ENCODE results near the gene OR2D3. TPM values are rescaled to one million over a fixed set of nuclear protein-coding genes. Genes with fewer than 3 reads are reported as not detected.

Gene OR2D3
- total and polyA plus RNA-seq, 12 donors = not detected

DNA sequence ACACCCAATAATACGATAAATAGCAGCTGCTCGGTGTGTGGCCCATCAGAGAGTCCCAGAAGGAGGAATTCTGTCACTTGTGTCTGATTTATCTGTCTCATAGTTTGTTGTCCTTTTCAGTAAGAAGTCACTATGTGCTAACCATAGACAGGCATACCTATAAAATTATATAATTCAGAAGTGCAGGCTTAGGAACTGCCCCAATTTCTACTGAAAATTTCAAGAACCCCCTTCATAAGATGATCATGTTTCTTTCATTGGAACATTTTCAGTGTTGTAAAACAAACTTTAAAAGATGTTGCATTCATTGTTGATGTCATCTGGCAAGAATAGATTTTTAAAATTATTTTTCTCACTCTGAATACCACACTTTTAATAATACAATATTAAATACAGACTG lies 28.4 kb upstream of the OR2D3 start, which contains the start of gene OR2D2:
OR2D2 (minus strand) TSS at position 101 of the 400 bp plus-strand sequence; CDS start at position 101, 0 bp downstream.
- WGBS, 2 donors = 78 to 90% methylated on average over 2 of the region's 2 CpGs
- H3K4me3 ChIP-seq = no peak within 1 kb of the TSS
- no peak for DNase-seq
- H3K9me3 ChIP-seq = peaks cover 0 to 16% (median 0%) of the 10 kb centered on the region in 11 donors
- no peak for TF ChIP-seq CTCF (IDR thresholded peaks at IDR 0.05)
- no peak for ATAC-seq
- intact Hi-C loops (cut with DNase I) = no loop called here
- no peaks in the 10 kb centered on the region for H3K36me3 ChIP-seq
- no peaks in the 10 kb centered on the region for H3K4me1 ChIP-seq
- no peak within 1 kb of the TSS for H3K27ac ChIP-seq
- H3K27me3 ChIP-seq = no peaks in the 10 kb centered on the region

DNA sequence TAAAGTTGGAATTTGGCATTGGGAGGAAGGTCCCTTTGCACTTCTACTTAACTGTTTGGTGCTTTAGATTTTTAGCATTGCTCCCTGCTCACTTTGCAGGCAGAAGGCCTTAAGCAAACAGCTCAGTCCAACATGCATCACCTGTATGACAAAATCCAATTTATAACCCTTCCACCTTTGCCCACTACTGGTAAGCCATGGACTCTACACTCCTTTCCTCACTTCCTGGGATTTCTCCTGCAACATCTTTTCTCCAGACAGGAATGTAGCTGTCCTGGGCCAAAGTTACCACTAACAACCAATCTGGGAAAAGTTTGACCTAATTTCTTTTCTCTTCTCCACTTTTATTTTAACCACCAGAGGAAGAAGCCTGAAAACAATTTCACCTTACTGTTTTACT lies 26.7 kb upstream of the OR2D3 start:
- no peak for ATAC-seq
- intact Hi-C loops (cut with DNase I) = no loop called here
- TF ChIP-seq CTCF (IDR thresholded peaks at IDR 0.05) = no peak
- Histone ChIP-seq H3K27me3 (no peaks in the 10 kb centered on the region), H3K4me3 (no peak overlapping the region), H3K36me3 (no peaks in the 10 kb centered on the region), H3K4me1 (no peaks in the 10 kb centered on the region), H3K9me3 (peaks cover 0 to under 1% (median 0%) of the 10 kb centered on the region in 11 donors), H3K27ac (no peak overlapping the region)
- DNase-seq = no peak

GRCh38 chr11:6895010-6895409 lies 25.8 kb upstream of the OR2D3 start:
- TF ChIP-seq CTCF (IDR thresholded peaks at IDR 0.05) = no peak
- no peaks in the 10 kb centered on the region for H3K27me3 ChIP-seq
- no peak overlapping the region for H3K27ac ChIP-seq
- H3K4me1 ChIP-seq = no peaks in the 10 kb centered on the region
- H3K9me3 ChIP-seq = no peaks in the 10 kb centered on the region
- no peak overlapping the region for H3K4me3 ChIP-seq
- H3K36me3 ChIP-seq = no peaks in the 10 kb centered on the region
- ATAC-seq (no peak), DNase-seq (no peak)
- intact Hi-C loops (cut with DNase I) = no loop called here

GRCh38 chr11:6898911-6899310 lies 21.9 kb upstream of the OR2D3 start:
- intact Hi-C loops (cut with DNase I) = no loop called here
- TF ChIP-seq CTCF (IDR thresholded peaks at IDR 0.05) = no peak
- ATAC-seq (no peak), DNase-seq (no peak)
- Histone ChIP-seq H3K4me1 (no peaks in the 10 kb centered on the region), H3K27ac (no peak overlapping the region), H3K9me3 (no peaks in the 10 kb centered on the region), H3K36me3 (no peaks in the 10 kb centered on the region), H3K27me3 (no peaks in the 10 kb centered on the region), H3K4me3 (no peak overlapping the region)
- WGBS, 2 donors = 58 to 65% methylated on average over 1 of the region's 1 CpG
